Measurements from ENCODE around the gene COBL.

GRCh38 chr7:51038573-51038972 lies 278.0 kb downstream of the COBL start:
- TF ChIP-seq CTCF (IDR thresholded peaks at IDR 0.05) (no peak), EZH2 (IDR thresholded peaks at IDR 0.05) (no peak), EZH2phosphoT487 (IDR thresholded peaks at IDR 0.05) (no peak)
